Ishikawa (cell line): ENCODE results near the gene PPP1R36.

Source experiments
- CEBPB ChIP-seq: IDR thresholded peaks from 2 replicates; pipeline ENCODE4 v1.6.1; 2012
- CREB1 ChIP-seq: IDR thresholded peaks from 2 replicates; pipeline ENCODE4 v1.6.1; 2012; ENCODE audit warnings: low read depth
- EGR1 ChIP-seq: IDR thresholded peaks from 2 replicates; pipeline ENCODE4 v1.6.1; 2012
- EP300 ChIP-seq: IDR thresholded peaks from 2 replicates; pipeline ENCODE4 v1.6.1; 2012; ENCODE audit warnings: borderline replicate concordance
- FOXM1 ChIP-seq: IDR thresholded peaks from 2 replicates; pipeline ENCODE4 v1.6.1; 2012; ENCODE audit warnings: low read depth, borderline replicate concordance
- NFIC ChIP-seq: IDR thresholded peaks from 2 replicates; pipeline ENCODE4 v1.6.1; 2012
- RAD21 ChIP-seq: IDR thresholded peaks from 2 replicates; pipeline ENCODE4 v1.6.1; 2012; ENCODE audit warnings: low read depth
- TAF1 ChIP-seq: IDR thresholded peaks from 2 replicates; pipeline ENCODE4 v1.6.1; 2012; ENCODE audit warnings: low read depth, mild to moderate bottlenecking
- TCF12 ChIP-seq: IDR thresholded peaks from 2 replicates; pipeline ENCODE4 v1.6.1; 2012; ENCODE audit warnings: low read depth
- TEAD4 ChIP-seq: IDR thresholded peaks from 2 replicates; pipeline ENCODE4 v1.6.1; 2012
- YY1 ChIP-seq: IDR thresholded peaks from 2 replicates; pipeline ENCODE4 v1.6.1; 2012; ENCODE audit warnings: low read depth
- ZBTB7A ChIP-seq: IDR thresholded peaks from 2 replicates; pipeline ENCODE4 v1.6.1; 2012; ENCODE audit warnings: low read depth
- TF ChIP-seq, protein P1 (sequence below): IDR thresholded peaks from 2 replicates; pipeline ENCODE4 v1.6.1; 2012
- TF ChIP-seq, protein P2 (sequence below): IDR thresholded peaks from 2 replicates; pipeline ENCODE4 v1.6.1; 2012; ENCODE audit warnings: low read depth, mild to moderate bottlenecking
- TF ChIP-seq, protein P3 (sequence below): IDR thresholded peaks from 2 replicates; pipeline ENCODE4 v1.6.1; 2012

Gene PPP1R36

DNA sequence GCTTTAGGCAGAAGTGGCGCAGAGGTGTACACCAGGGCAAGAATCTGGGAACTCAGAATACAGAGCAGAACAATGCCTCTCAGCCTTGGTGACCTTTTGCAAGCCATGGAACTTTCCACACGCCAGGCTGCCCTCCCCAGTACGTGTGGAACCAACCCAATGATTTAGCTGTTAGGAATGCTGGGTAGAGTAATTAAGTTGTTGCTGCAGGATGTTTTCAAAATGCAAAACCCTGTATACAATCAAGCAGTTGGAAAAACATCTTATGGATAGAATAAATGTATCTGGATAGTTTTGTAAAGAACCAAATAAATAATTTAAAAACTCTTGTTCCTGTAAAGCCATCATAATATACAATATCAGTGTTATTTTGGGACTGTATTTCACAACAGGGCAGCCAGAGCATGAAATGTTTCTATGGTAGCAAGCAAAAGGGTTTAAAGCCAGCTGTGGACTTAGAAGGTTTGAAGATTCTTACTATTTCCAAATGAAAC lies 19.4 kb downstream of the PPP1R36 start:
- no peak for TF ChIP-seq CREB1
- peak; percentile 63 for TF ChIP-seq CEBPB
- no peak for TF ChIP-seq TAF1
- peak; percentile 7; the same call in 1 of the 2 replicates for TF ChIP-seq RAD21
- TF ChIP-seq EP300, result peak; percentile 38; the same call in 1 of the 2 replicates
- TF ChIP-seq YY1, result no peak; the same call in 1 of the 2 replicates
- TF ChIP-seq EGR1, result no peak
- TF ChIP-seq, protein P1, sequence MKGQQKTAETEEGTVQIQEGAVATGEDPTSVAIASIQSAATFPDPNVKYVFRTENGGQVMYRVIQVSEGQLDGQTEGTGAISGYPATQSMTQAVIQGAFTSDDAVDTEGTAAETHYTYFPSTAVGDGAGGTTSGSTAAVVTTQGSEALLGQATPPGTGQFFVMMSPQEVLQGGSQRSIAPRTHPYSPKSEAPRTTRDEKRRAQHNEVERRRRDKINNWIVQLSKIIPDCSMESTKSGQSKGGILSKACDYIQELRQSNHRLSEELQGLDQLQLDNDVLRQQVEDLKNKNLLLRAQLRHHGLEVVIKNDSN, result no peak
- peak; percentile 79 for TF ChIP-seq TEAD4

DNA sequence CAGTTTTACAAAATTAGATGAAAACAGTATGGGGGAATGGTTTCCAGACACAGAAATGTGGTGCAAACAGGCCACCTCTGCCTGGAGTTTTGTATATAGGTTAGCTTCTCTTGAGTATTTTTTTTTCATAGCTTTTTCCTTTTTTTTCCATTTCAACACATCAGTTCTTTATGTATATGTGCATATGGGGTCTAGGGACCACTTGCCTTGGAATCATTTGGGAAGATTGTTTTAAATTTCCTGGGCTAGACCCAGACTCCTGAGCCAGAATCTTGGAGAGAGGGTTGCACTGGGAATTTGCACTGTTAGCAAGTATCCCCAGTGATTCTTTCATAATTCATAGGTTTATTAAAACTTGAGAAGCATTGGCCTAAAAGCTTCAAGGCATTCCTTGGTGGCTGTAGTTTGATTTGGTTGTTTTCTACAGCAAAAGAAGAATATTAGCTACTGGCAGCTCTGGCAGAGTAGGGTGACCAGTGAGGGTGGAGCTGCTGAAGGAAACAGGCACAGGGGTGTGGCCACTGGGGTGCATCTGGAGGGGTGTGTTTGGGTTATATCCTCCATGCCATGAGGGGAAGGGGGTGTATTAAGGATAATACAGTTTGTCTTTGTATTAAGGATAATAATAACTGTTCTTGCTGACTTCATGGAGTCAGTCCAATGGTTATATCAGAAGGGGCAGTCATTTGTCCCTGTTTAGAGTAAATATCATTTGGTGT lies 22.8 kb downstream of the PPP1R36 start:
- TF ChIP-seq CEBPB (no peak), TCF12 (no peak), YY1 (no peak), RAD21 (no peak), EGR1 (no peak), TEAD4 (no peak), FOXM1 (no peak), TAF1 (no peak), ZBTB7A (no peak), NFIC (no peak), CREB1 (no peak), EP300 (no peak)
- TF ChIP-seq, protein P1, result no peak
- TF ChIP-seq, protein P2, sequence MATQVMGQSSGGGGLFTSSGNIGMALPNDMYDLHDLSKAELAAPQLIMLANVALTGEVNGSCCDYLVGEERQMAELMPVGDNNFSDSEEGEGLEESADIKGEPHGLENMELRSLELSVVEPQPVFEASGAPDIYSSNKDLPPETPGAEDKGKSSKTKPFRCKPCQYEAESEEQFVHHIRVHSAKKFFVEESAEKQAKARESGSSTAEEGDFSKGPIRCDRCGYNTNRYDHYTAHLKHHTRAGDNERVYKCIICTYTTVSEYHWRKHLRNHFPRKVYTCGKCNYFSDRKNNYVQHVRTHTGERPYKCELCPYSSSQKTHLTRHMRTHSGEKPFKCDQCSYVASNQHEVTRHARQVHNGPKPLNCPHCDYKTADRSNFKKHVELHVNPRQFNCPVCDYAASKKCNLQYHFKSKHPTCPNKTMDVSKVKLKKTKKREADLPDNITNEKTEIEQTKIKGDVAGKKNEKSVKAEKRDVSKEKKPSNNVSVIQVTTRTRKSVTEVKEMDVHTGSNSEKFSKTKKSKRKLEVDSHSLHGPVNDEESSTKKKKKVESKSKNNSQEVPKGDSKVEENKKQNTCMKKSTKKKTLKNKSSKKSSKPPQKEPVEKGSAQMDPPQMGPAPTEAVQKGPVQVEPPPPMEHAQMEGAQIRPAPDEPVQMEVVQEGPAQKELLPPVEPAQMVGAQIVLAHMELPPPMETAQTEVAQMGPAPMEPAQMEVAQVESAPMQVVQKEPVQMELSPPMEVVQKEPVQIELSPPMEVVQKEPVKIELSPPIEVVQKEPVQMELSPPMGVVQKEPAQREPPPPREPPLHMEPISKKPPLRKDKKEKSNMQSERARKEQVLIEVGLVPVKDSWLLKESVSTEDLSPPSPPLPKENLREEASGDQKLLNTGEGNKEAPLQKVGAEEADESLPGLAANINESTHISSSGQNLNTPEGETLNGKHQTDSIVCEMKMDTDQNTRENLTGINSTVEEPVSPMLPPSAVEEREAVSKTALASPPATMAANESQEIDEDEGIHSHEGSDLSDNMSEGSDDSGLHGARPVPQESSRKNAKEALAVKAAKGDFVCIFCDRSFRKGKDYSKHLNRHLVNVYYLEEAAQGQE, result no peak
- TF ChIP-seq, protein P3, sequence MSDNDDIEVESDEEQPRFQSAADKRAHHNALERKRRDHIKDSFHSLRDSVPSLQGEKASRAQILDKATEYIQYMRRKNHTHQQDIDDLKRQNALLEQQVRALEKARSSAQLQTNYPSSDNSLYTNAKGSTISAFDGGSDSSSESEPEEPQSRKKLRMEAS, result no peak

DNA sequence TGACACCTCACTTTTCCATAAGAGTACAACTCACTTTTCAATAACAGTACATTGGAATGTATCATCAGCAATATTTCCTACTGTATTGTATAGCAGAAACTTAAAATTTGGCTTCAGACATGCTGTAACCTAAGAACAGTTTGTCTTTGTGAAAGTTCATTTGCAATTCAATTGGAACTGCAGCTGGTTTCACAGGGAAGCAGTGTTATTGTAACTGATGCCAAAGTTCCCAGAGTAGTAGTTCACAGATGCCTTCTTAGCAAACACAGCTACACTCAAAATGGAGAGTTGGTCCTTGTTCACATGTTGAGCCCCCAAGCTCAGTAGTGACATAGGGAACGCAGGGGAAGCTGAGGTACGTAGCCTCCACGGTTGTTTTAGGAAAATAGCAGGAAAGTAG lies 23.3 kb downstream of the PPP1R36 start:
- TF ChIP-seq EGR1 (no peak), EP300 (no peak), RAD21 (no peak), TEAD4 (no peak), CEBPB (no peak), ZBTB7A (no peak)

DNA sequence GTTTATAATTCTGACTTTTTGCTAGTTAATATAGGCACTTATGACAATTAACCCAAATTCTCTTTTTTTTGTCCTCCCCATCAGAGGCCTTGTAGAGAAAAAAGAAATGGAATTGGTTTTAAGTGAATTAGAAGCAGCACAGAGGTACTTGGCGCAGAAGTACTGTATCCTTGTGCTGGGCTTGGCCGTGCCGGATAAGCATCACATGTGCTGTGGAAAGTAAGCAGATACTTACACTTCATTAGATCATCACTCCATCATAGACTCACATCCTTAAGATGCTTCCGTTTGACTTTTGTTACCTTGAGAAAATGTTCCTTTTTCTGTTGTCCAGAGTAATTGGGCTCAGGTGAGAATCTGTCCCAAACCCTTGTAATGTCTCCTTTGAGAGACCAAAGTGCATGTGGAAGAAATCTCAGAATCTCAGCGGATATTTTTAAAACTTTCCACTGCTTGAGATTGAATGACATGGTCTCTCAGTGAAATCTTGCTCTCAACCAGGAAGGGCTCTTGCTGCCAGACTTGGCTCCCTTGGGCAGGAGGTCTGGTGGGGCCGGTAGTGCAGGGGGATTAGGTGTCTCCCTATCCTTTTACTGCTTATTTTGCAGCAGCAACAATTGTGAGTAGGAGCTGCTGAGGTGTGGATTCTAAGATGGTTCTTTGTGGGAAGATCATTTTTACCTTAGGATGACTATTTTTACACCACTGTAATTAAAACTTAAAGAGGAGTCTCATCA lies 24.8 kb downstream of the PPP1R36 start:
- TF ChIP-seq, protein P1, result no peak
- TF ChIP-seq FOXM1, result no peak
- TF ChIP-seq, protein P2, result no peak
- TF ChIP-seq EGR1, result no peak
- TF ChIP-seq EP300, result no peak
- no peak for TF ChIP-seq YY1
- no peak for TF ChIP-seq NFIC
- TF ChIP-seq CEBPB, result no peak
- no peak for TF ChIP-seq TCF12
- TF ChIP-seq ZBTB7A, result no peak
- no peak for TF ChIP-seq CREB1
- no peak for TF ChIP-seq TEAD4
- no peak for TF ChIP-seq TAF1
- TF ChIP-seq, protein P3, result no peak
- no peak for TF ChIP-seq RAD21

DNA sequence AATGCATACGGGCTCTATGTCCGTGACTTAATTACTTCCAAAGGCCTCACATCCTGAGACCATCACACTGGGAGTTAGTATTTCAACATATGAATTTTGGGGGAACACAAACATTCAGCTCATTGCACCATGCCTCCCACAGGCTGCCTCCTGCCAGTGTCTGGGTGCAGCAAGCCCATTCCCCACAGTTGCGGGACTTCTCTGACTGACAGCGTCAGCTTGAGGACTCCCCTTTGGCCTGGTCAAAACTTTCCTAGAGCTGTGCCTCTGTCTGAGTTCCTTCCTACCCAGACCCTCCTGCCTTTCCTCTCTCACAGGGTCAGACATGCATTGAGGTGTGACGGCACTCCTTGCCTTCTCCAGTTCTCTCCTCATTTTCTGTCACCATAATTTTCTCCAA lies 27.4 kb downstream of the PPP1R36 start:
- TF ChIP-seq, protein P2, result no peak
